Bone marrow (tissue), 2 donors: Measurements from ENCODE around the gene DND1.
A peak's percentile ranks its signal among the peaks of the same experiment; 100 is the strongest.
"Not testable (repeated sequence)": the region's sequence is repeated elsewhere in the genome, so short reads cannot be mapped to it uniquely, and the experiment has no call there.

ENCODE experiments used
- DNase-seq, 2 donors: peaks; one replicate each; lab custom pipeline; 2025; lab: John Stamatoyannopoulos, UW

Gene DND1

DNA sequence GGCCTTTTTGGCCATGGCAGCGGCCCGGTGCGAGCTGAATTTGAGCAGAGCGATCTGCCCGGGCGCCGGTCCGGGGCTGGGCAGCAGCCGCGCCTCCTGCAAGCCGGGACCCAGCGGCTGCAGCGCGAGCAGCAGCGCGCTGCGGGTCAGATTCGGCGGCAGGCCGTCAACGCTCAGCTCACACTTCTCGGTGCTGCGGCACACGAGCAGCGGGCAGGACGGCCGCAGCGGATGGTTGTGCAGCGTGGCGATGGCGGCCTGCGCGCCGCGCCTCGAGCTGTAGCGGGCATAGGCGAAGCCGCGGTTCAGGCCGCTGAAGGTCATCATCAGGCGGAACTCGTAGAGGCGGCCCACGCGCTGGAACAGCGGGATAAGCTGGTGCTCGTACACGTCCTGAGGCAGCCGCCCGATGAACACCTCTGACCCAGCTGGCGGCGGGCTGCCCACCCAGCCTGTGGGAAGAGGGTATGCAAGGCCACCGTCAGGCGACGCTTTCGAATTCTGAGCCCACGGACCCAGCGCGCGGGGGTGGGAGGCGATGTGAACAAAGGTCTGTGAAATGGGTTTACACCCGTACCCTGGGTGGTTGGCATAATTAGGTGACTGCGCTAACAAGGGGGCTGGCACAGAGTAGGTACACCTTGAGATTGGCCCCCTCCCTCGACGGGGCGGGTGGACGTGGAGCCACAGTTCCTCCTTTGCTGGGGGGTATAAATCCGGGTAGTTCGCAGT is 755 bp downstream of the DND1 start:
- DNase-seq: no peak

- DNase-seq: no peak
These were observed 1.8 kb downstream of the DND1 start for GRCh38 chr5:140671472-140672125.

GRCh38 chr5:140671035-140671434 is 2.3 kb downstream of the DND1 start:
- DNase-seq: not testable (repeated sequence)

GRCh38 chr5:140664359-140665119 is 8.8 kb downstream of the DND1 start, which contains the start of gene WDR55:
WDR55 (plus strand) TSS chr5:140664904; CDS start chr5:140664913, 9 bp downstream.
- DNase-seq: peak; percentile 85 to 87

DNA sequence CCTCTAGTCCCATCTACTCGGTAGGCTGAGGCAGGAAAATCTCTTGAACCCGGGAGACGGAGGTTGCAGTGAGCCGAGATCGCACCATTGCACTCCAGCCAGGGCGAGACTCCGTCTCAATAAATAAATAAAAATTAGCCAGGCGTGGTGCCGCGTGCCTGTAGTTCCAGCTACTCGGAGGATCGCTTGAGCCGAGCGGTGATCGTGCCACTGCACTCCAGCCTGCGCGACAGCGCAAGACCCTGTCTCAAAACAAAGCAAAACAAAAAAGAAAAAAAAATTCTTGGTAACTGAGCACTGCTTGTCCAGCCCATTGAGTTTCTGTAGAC is 9.4 kb downstream of the DND1 start:
- DNase-seq: no peak

GRCh38 chr5:140660371-140660770 is 13.0 kb downstream of the DND1 start:
- not testable (repeated sequence) for DNase-seq

- DNase-seq: no peak
These were observed 14.5 kb downstream of the DND1 start for GRCh38 chr5:140658870-140659269.

GRCh38 chr5:140647042-140647419 is 26.3 kb downstream of the DND1 start:
- DNase-seq: no peak

GRCh38 chr5:140642718-140643117 is 30.7 kb downstream of the DND1 start:
- no peak for DNase-seq

DNA sequence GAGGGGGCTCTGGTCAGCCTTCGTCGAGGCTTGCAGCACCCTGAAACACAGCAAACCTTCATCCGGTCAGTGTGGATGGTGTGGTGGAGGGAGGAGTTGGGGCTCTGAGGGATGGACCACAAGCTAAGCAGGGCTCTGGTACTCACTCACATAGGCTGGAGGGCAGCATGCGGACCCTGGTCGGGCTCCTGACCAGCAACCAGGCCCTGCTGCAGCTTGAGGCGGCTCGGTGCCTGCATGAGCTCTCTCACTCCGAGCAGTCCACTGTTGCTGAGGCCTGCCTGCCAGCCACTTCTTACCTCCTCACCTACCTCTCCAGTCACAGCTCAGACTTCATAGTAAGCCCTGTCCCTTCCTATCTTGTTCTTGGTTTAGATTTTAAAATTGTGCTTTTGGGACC is 31.7 kb downstream of the DND1 start:
- DNase-seq: no peak

GRCh38 chr5:140639148-140639981 is 34.0 kb downstream of the DND1 start, which contains the start of gene TMCO6:
TMCO6 (plus strand) TSS chr5:140639451; CDS start chr5:140639528, 77 bp downstream.
- peak; percentile 82 to 93 for DNase-seq

DNA sequence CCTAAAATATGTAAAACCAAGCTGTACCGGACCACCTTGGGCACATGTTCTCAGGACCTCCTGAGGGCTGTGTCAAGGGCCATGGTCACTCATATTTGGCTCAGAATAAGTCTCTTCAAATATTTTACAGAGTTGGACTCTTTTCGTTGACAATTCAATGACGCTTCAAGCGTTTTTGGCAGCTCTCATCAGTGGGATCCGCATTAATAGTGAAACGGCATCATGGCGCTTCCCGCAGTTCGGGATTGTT is 34.6 kb downstream of the DND1 start:
- DNase-seq: not testable (repeated sequence)

- DNase-seq: no peak
These were observed 35.8 kb downstream of the DND1 start for GRCh38 chr5:140637371-140638100.

DNA sequence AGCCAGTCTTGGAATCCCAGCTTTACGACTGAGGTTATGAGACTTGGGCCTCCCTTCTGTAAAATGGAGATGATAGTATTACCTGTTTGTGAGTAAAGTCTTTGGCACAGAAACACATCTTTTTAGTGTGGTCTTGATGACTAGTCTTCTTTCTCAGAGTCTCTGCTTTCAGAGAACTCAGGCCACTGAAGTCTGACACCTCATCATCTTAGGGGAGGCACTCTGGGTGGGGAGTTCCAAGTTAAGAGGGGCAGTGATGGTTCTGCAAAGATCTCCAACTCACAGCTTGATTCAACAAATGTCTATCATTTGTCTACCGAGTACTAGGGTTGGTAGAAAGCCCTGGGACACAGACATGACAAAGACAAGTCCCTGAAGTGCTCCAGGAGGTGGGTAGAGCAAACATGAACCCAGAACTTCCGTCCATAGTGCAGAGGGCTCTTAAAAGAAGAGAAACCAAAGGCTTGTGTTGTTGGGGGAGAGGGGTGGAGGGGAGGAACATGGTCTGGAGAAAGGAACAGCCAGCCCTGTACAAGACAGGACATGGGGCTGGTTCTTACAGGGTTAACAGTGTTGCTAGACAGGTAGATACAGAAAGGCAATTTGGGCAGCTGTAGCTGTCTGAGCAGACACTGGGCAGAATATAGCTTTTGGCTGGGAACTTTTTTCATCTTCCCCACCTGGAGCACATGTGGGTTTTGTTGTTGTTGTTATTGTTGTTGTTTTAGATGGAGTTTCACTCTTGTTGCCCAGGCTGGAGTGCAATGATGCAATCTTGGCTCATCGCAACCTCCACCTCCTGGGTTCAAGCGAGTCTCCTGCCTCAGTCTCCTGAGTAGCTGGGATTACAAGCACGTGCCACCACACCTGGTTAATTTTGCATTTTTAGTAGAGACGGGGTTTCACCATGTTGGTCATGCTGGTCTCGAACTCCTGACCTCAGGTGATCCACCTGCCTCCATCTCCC is 37.8 kb downstream of the DND1 start:
- no peak for DNase-seq

DNA sequence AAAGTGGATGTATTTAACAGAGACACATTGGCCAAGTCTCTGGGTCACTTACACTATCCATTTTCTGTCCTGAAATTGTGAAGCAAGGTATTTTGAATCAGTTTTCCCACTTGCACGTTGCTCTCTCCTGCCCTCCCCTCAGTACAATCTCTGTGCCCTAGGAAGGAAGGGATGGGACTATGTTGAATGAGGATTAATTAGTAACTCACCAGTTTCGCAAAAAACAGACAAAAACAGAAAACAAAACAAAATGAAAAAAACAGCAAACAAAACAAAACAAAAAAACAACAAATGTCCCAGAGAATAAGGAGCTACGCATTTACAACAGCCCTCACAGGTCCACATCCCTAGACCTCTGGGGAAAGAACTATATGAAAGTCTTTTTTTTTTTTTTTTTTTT is 39.3 kb downstream of the DND1 start:
- no peak for DNase-seq

- no peak for DNase-seq
These were observed 39.9 kb downstream of the DND1 start for GRCh38 chr5:140633501-140633900.

DNA sequence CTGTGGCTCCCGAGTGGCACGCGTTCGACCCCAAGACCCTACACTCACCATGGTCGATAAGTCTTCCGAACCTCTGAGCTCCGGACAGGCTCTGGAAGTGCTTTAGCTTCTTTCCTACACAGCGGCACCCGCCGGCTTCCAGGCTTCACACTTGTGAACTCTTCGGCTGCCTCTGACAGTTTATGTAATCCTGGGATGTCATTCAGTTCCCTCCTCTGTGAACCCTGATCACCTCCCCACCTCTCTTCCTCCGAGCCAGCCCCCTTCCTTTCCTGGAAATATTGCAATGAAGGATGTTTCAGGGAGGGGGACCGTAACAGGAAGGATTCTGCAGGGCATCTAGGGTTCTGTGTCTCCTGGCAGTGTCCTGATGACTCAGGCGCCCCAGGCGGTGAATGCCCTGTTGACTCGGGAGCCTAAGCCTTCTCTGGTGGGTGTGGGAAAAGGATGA is 40.3 kb downstream of the DND1 start, which contains the start of gene CD14:
Gene CD14, minus strand, starts transcription at position 155 of the 451 bp plus-strand sequence. Its CDS starts 104 bp downstream, at position 51.
- peak in 1 of 2 donors; percentile 74 for DNase-seq

GRCh38 chr5:140632366-140633020 is 40.9 kb downstream of the DND1 start:
- DNase-seq: peak in 1 of 2 donors; percentile 63

GRCh38 chr5:140631831-140632365 is 41.5 kb downstream of the DND1 start:
- DNase-seq: no peak
